SK-N-MC (cell line): ENCODE results near the gene ABCD1.
"Not testable (repeated sequence)": the region's sequence is repeated elsewhere in the genome, so short reads cannot be mapped to it uniquely, and the experiment has no call there.

Source experiments
- DNase-seq: peaks from one replicate; pipeline ENCODE4 v3.0.0-alpha.2; 2011; ENCODE audit warnings: low read depth, low spot score
- H3K27ac ChIP-seq: fragments of 200-600 bp; sonication (generic); 2 replicates; pipeline ENCODE4 v1.5.1; 2016; ENCODE audit warnings: mixed run types
- H3K36me3 ChIP-seq: fragments of 200-600 bp; sonication (generic); 2 replicates; pipeline ENCODE4 v1.6.1; 2017; ENCODE audit warnings: antibody characterized with exemption, low read length, mixed read lengths; ENCODE audit not compliant: insufficient read depth
- H3K4me3 ChIP-seq: fragments of 200-600 bp; sonication (generic); 2 replicates; pipeline ENCODE4 v1.5.1; 2016
- H3K9ac ChIP-seq: fragments of 200-600 bp; sonication (generic); 2 replicates; pipeline ENCODE4 v1.8.0; 2017; ENCODE audit warnings: mixed run types, mixed read lengths; ENCODE audit not compliant: insufficient read length
- H3K9me3 ChIP-seq: fragments of 200-600 bp; sonication (generic); 2 replicates; pipeline ENCODE4 v1.6.1; 2017; ENCODE audit warnings: low read depth, mild to moderate bottlenecking, antibody characterized with exemption, low read length, moderate library complexity, mixed read lengths
- EZH2 ChIP-seq: fragments of 200-600 bp; sonication (generic); IDR thresholded peaks from one replicate; pipeline ENCODE4 v1.6.1; 2017; ENCODE audit warnings: antibody characterized with exemption
- FOXP2 ChIP-seq: optimal IDR thresholded peaks from 2 replicates; pipeline ENCODE3; 2011; ENCODE audit warnings: mild to moderate bottlenecking, moderate library complexity; ENCODE audit not compliant: insufficient read depth; ENCODE audit errors: extremely low read length, control extremely low read depth
- POLR2AphosphoS5 ChIP-seq: IDR thresholded peaks from 2 replicates; pipeline ENCODE4 v1.6.1; 2012; ENCODE audit warnings: mild to moderate bottlenecking, low read depth, low read length, borderline replicate concordance

ABCD1 gene

DNA sequence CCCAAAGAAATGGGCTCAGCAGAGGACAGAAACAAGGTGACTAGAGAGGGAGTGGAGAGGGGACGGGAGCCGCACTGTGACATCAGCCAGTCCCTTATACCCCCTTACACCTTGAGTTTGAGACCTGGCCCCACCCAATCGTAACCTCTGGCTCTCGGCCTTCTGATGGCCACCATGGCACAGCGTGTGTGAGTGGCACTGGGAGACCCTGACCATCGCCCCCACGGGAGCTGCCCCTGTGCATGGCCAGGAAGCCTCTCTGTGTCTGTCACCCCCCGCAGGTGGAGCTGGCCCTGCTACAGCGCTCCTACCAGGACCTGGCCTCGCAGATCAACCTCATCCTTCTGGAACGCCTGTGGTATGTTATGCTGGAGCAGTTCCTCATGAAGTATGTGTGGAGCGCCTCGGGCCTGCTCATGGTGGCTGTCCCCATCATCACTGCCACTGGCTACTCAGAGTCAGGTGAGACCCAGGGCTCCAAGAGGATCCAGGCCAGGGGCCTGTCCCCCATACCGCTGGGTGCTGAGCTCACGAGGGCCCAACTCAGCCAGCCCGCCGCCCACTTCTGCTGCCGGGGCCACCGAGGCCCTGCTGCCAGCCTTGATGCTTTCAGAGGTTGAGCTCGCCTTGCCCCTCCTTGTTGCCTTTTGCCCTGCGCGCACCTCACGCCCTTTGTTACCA lies 4.4 kb downstream of the ABCD1 start:
- no peak for TF ChIP-seq FOXP2
- TF ChIP-seq EZH2 = no peak
- no peak for TF ChIP-seq POLR2AphosphoS5
- no peak overlapping the region for H3K9ac ChIP-seq
- no peak overlapping the region for H3K4me3 ChIP-seq

DNA sequence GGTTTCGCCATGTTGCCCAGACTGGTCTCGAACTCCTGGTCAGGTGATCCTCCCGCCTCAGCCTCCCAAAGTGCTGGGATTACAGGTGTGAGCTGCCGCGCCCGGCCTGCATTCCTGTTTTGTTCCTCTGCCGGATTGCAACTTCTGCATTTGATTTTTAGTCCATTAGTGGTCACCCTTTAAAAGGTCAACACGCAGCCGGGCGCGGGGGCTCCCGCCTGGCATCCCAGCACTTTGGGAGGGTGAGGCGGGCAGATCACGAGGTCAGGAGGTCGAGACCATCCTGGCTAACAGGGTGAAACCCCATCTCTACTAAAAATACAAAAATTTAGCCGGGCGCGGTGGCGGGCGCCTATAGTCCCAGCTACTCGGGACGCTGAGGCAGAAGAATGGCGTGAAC lies 5.5 kb downstream of the ABCD1 start:
- DNase-seq, H3K27ac ChIP-seq, H3K36me3 ChIP-seq, H3K9ac ChIP-seq, H3K9me3 ChIP-seq, H3K4me3 ChIP-seq: not testable (repeated sequence)

More for the DNA sequence above, 4.4 kb downstream of the ABCD1 start:
- no peak for DNase-seq
- Histone ChIP-seq H3K27ac (no peak overlapping the region), H3K36me3 (no peaks in the 10 kb centered on the region), H3K9me3 (no peaks in the 10 kb centered on the region)

DNA sequence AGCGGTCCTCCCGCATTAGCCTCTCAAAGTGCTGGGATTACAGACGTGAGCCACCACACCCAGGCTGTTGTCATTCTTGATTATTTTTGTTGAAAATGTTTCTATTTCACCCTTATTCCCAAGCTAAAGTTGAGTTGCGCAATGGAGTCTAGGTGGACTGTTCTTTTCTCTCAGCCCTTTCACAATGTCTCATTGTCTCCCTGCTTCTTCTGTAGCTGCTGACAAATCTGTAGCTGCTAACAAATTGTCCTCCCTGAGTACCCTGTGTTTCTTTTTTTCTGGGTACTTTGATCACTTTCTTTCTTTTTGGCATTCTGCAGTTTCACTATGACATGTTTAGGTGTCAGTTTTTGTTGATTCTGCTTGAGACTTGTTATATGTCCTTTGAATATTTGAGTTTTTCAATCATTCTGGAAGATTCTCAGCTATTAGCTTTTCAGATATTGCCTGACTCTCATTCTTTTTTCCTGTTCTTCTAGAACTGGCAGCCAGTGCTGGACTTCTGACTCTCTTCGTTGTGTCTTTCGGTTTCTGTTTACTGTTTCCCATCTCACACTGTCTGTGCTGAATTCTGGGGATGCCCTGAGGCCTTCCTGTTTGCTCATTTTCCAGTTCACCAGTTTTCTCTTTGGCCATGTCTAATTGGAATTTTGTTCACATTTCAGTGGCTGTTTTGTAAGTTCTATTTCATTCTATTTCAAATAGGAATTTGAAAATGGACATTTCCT lies 6.6 kb downstream of the ABCD1 start:
- DNase-seq = no peak
- H3K9me3 ChIP-seq = no peaks in the 10 kb centered on the region
- no peak overlapping the region for H3K27ac ChIP-seq
- H3K36me3 ChIP-seq = no peaks in the 10 kb centered on the region
- H3K4me3 ChIP-seq = no peak overlapping the region
- no peak for TF ChIP-seq EZH2
- TF ChIP-seq POLR2AphosphoS5 = no peak
- TF ChIP-seq FOXP2 = no peak
- no peak overlapping the region for H3K9ac ChIP-seq

DNA sequence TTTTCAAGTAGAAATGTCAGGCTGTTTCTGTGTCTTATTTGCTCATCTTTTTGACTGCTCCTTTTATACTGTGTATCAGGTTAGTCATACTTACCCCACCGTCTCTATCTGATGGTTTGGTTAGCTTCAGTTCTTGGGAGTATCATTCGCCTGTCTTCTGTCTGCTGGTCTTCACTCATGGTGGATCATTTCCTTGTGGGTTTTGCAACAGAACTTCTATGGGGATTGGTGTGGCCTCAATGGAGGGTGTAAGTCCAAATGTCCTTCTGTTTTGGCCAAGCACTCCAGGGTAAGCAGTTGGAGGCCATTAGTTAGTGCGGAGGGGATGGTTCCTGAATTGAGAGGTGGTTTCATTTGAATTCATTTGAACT lies 7.2 kb downstream of the ABCD1 start:
- no peak overlapping the region for H3K9ac ChIP-seq
- TF ChIP-seq EZH2 (no peak), FOXP2 (no peak)
- no peak for DNase-seq
- no peaks in the 10 kb centered on the region for H3K9me3 ChIP-seq
- H3K27ac ChIP-seq = no peak overlapping the region
- H3K4me3 ChIP-seq = no peak overlapping the region
- H3K36me3 ChIP-seq = no peaks in the 10 kb centered on the region

DNA sequence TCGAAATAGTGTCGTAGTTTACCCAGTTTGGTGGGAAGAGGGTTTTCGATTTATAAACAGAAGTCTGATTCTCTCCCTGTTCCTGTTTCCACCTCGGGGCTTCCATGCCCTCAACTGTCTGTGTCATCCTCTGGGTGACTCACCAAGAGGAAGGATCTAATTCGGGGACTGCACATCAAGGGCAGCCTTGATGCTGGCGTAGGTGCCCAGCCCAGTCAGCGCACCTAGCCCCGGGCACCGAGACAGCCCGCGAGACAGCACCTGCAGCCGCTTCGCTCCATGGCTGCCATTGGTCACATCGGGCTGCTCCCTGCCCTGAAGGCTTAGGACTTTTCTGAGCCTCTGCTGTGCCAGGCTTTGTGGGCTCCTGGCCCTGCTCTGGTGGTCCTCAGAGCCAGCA lies 7.7 kb downstream of the ABCD1 start:
- no peak for DNase-seq
- Histone ChIP-seq H3K27ac (no peak overlapping the region), H3K36me3 (no peaks in the 10 kb centered on the region), H3K9me3 (no peaks in the 10 kb centered on the region), H3K4me3 (no peak overlapping the region), H3K9ac (no peak overlapping the region)
- no peak for TF ChIP-seq POLR2AphosphoS5
- TF ChIP-seq EZH2 = no peak
- no peak for TF ChIP-seq FOXP2

DNA sequence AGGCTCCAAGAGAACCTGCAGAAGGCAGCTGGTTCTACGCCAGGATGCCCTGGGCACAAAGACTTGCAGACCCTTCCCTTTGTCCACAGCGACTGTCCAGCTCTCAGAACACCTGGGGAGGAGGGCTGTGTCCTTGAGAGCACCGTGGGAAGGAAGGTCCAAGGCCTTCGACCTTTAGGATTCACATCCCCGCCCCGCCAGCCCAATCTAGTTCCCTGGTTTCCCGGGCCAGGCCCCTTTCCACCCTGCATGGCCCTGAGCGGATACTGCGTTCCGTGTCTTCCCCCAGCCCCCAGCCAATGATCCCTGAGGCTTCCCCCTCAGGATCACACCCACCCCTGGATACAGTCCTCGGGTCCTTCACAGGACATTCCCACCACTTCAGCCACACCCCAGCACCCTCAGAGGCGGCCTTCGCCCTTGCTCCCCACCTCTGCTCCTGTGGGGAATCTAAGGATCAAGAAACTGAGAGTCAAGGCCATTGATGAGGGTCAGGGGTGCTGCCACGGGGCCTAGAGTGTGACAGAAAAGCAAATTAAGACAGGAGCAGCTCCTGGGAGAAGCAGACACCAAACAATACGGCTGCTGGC lies 9.1 kb downstream of the ABCD1 start:
- no peak overlapping the region for H3K27ac ChIP-seq
- H3K9me3 ChIP-seq = no peaks in the 10 kb centered on the region
- no peak for DNase-seq

DNA sequence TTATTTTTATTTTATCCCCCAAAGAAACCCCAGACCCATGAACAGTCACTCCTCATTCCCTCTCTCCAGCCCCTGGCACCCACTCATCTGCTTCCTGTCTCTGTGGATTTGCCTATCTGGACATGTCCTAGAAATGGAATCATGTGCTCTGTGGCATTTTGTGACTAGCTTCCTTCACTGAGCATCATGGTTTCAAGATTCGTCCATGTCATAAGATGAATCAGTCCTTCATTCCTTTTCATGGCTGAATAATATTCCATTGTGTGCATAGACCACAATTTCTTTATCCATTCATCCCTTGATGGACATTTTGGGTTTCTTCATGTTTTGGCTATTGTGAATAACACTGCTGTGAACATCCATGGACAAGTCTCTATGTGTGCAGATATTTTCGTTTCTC lies 10.2 kb downstream of the ABCD1 start:
- DNase-seq = no peak
- Histone ChIP-seq H3K9me3 (no peaks in the 10 kb centered on the region), H3K9ac (no peak overlapping the region), H3K4me3 (no peak overlapping the region), H3K36me3 (no peaks in the 10 kb centered on the region), H3K27ac (no peak overlapping the region)
- TF ChIP-seq POLR2AphosphoS5 = no peak
- TF ChIP-seq EZH2 = no peak
- TF ChIP-seq FOXP2 = no peak

More for the DNA sequence above, 9.1 kb downstream of the ABCD1 start:
- Histone ChIP-seq H3K4me3 (no peak overlapping the region), H3K36me3 (no peaks in the 10 kb centered on the region), H3K9ac (no peak overlapping the region)
- no peak for TF ChIP-seq FOXP2
- TF ChIP-seq POLR2AphosphoS5 = no peak
- no peak for TF ChIP-seq EZH2

DNA sequence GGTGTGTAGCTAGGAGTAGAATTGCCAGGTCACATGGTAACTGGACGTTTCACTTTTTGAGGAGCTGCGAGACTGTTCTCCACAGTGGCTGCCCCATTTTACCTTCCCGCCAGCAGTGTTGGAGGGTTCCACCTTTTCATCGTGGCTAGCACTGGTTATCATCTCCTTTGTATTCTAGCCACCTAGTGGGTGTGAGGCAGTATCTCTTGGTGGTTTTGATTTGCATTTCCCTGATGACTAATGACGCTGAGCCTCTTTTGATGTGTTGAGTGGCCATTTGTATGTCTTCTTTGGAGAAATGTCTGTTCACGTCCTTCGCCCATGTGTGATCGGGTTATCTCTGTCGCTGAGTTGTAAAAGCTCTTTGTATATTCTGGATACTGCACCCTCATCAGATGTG lies 10.6 kb downstream of the ABCD1 start:
- DNase-seq = no peak
- no peak overlapping the region for H3K27ac ChIP-seq
- no peaks in the 10 kb centered on the region for H3K9me3 ChIP-seq
- no peak for TF ChIP-seq EZH2
- TF ChIP-seq POLR2AphosphoS5 = no peak
- TF ChIP-seq FOXP2 = no peak
- H3K4me3 ChIP-seq = no peak overlapping the region
- H3K9ac ChIP-seq = no peak overlapping the region
- no peaks in the 10 kb centered on the region for H3K36me3 ChIP-seq
